Measurements from ENCODE around the gene DYRK1A. TPM values are rescaled to one million over a fixed set of nuclear protein-coding genes. Genes with fewer than 3 reads are reported as not detected.
"Not testable (repeated sequence)": the region's sequence is repeated elsewhere in the genome, so short reads cannot be mapped to it uniquely, and the experiment has no call there.

DYRK1A gene
- total RNA-seq, 1 donor from 2014 or later = 64.6 TPM

DNA sequence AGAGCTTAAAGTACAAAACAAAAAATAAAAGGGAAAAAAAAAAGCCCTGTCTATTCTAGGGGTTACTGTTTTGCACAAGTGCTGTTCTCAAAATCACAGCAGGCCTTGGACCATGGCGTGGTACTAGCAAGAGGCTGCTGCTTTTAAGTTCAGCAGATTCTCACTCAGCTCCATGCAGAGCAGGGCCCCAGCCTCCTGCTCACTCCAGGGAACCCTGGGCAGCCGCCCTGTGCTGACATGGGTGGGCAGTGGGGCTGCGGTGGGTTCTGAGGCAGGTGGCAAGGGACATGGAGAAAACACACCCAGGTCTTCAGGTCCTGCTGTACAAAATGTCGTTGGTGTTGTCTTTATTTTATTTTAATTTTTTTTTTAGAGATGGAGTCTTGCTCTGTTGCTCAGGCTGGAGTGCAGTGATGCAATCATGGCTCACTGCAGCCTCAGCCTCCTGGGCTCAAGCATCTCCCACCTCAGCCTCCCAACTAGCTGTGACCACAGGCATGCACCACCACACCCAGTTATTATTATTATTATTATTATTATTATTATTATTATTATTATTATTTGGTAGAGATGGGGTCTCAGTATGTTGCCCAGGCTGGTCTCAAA, 170.9 kb downstream of the DYRK1A start:
- H3K4me1 ChIP-seq = peaks cover 8% of the 10 kb centered on the region
- intact Hi-C loops (cut with micrococcal nuclease) = no loop called here
- TF ChIP-seq, protein P1, sequence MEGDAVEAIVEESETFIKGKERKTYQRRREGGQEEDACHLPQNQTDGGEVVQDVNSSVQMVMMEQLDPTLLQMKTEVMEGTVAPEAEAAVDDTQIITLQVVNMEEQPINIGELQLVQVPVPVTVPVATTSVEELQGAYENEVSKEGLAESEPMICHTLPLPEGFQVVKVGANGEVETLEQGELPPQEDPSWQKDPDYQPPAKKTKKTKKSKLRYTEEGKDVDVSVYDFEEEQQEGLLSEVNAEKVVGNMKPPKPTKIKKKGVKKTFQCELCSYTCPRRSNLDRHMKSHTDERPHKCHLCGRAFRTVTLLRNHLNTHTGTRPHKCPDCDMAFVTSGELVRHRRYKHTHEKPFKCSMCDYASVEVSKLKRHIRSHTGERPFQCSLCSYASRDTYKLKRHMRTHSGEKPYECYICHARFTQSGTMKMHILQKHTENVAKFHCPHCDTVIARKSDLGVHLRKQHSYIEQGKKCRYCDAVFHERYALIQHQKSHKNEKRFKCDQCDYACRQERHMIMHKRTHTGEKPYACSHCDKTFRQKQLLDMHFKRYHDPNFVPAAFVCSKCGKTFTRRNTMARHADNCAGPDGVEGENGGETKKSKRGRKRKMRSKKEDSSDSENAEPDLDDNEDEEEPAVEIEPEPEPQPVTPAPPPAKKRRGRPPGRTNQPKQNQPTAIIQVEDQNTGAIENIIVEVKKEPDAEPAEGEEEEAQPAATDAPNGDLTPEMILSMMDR (IDR thresholded peaks at IDR 0.05; ENCODE audit: borderline replicate concordance) = no peak
- no peak overlapping the region for H3K4me3 ChIP-seq
- no peak for DNase-seq
- H3K27ac ChIP-seq (replicated peaks) = no peak overlapping the region
- no peaks in the 10 kb centered on the region for H3K27me3 ChIP-seq (ENCODE audit: low read depth)
- no peaks in the 10 kb centered on the region for H3K36me3 ChIP-seq
- peaks cover 38% of the 10 kb centered on the region for H3K9me3 ChIP-seq (replicated peaks)

DNA sequence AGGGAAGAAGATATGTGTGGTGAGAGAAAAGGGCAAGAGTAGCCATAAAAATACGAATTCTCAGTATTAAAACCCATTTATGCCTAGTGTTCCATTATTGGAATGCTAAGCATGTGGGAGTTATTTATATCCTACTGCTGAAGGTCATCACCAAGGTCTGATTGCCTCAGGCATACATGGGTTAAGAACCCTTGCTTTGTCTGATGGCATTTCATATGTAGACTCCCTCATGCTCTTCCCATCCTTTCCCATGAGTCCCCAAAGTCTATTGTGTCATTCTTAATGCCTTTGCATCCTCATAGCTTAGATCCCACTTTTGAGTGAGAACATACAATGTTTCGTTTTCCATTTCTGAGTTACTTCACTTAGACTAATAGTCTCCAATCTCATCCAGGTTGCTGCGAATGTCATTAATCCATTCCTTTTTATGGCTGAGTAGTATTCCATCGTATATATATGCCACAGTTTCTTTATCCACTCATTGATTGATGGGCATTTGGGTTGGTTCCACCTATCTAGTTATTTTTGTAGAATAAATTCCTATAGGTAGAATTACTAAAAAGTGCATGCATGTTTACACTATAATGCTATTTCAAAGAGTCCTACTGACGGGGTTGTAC, 172.5 kb downstream of the DYRK1A start:
- Histone ChIP-seq H3K27me3 (ENCODE audit: low read depth) (no peaks in the 10 kb centered on the region), H3K9me3 (replicated peaks) (peaks cover 44% of the 10 kb centered on the region), H3K27ac (replicated peaks) (no peak overlapping the region), H3K4me1 (no peaks in the 10 kb centered on the region), H3K36me3 (no peaks in the 10 kb centered on the region), H3K4me3 (no peak overlapping the region)
- intact Hi-C loops (cut with micrococcal nuclease) = no loop called here
- DNase-seq = no peak
- TF ChIP-seq, protein P1 (IDR thresholded peaks at IDR 0.05; ENCODE audit: borderline replicate concordance) = no peak

DNA sequence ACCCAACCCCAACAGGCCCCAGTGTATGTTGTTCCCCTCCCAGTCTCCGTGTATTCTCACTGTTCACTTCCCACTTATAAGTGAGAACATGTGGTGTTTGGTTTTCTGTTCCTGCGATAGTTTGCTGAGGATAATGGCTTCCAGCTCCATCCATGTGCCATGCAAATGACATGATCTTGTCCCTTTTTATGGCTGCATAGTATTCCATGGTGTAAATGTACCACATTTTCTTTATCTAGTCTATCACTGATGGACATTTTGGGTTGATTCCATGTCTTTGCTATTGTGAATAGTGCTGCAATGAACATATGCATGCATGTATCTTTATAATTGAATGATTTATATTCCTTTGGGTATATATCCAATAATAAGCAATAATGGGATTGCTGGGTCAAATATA, 174.6 kb downstream of the DYRK1A start:
- H3K4me1 ChIP-seq; H3K36me3 ChIP-seq; H3K27ac ChIP-seq (replicated peaks); H3K27me3 ChIP-seq (ENCODE audit: low read depth); H3K4me3 ChIP-seq; intact Hi-C loops (cut with micrococcal nuclease); DNase-seq: not testable (repeated sequence)
- peaks cover 27% of the 10 kb centered on the region for H3K9me3 ChIP-seq (replicated peaks)

DNA sequence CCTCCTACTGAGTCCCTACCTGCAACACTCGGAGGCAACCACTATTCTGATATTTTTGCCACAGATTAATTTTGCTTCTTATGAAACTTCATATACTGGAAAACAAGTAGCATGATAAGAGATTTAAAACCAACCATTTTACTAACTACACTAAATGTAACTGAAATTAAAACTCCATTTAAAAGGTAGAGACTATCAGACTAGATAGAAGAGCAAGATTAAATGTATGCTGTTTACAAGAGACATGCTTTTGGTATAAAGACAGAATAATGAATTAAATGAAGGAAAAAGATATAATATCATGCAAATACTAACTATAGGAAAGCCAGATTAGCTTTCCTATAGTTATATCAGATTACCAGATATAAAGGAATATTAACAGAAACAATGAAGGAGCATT, 175.9 kb downstream of the DYRK1A start:
- Histone ChIP-seq H3K27me3 (ENCODE audit: low read depth) (no peaks in the 10 kb centered on the region), H3K9me3 (replicated peaks) (peaks cover 14% of the 10 kb centered on the region), H3K27ac (replicated peaks) (no peak overlapping the region), H3K36me3 (no peaks in the 10 kb centered on the region), H3K4me1 (no peaks in the 10 kb centered on the region), H3K4me3 (no peak overlapping the region)
- no peak for DNase-seq
- intact Hi-C loops (cut with micrococcal nuclease) = no loop called here
- TF ChIP-seq, protein P1 (IDR thresholded peaks at IDR 0.05; ENCODE audit: borderline replicate concordance) = no peak

DNA sequence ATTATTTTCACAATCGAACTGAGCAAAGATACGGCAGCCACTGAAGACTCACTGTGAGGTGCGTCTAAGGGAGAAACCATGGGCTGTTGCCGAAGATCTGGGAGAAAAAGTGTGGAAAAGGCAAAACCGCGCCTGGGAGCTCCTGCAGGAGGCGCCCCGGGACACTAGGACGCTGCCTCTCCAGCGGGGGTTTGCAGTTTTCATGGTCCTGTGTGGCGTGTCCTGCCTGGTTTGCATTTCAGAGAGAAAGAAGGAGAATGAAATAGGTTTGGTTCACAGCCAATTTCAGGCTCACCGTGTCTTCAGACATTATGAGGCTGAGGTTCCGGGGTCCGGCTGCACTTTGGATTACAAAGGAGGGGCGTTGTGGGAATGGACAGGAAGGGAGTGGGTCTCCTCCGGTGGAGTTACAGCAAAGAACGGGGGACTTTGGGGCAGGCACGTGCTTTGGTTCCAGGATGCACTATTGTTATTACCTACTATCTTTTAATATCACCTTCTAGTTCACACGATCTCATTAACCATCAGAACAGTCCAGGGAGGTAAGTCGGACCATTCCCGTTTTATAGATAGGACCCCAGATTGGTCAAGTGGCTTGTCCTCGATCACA, 179.8 kb downstream of the DYRK1A start:
- H3K4me3 ChIP-seq = no peak overlapping the region
- no peak overlapping the region for H3K27ac ChIP-seq (replicated peaks)
- no peak for DNase-seq

More for the DNA sequence above, 179.8 kb downstream of the DYRK1A start:
- peaks cover 14% of the 10 kb centered on the region for H3K9me3 ChIP-seq (replicated peaks)
- intact Hi-C loops (cut with micrococcal nuclease) = no loop called here
- no peaks in the 10 kb centered on the region for H3K36me3 ChIP-seq
- TF ChIP-seq, protein P1 (IDR thresholded peaks at IDR 0.05; ENCODE audit: borderline replicate concordance) = no peak
- H3K27me3 ChIP-seq (ENCODE audit: low read depth) = no peaks in the 10 kb centered on the region
- peaks cover 8% of the 10 kb centered on the region for H3K4me1 ChIP-seq

Data from left ventricle myocardium inferior (tissue), 1 donor.